Measurements from ENCODE around the gene PIH1D1. TPM values are rescaled to one million over a fixed set of nuclear protein-coding genes. Genes with fewer than 3 reads are reported as not detected.
A peak's percentile ranks its signal among the peaks of the same experiment; 100 is the strongest.

PIH1D1 gene
- total and polyA plus RNA-seq, 10 of the 15 experiments (the other 5 are each of a cell fraction or from before 2014, with no cell fraction given) = 16.1 to 153 (median 106) TPM

GRCh38 chr19:49487277-49488045 lies 35.8 kb upstream of the PIH1D1 start, which contains the start of gene RPL13A:
Gene RPL13A (plus strand): TSS chr19:49487608. CDS start chr19:49487630, 22 bp downstream.
- H3K27me3 ChIP-seq (replicated peaks in 1 of 2; ENCODE audit: control insufficient read depth in 2 of 2, insufficient read depth in 2 of 2, low read length in 1 of 2) = no peaks in the 10 kb centered on the region
- TSS peak; percentile 74 for BruUV-seq (replicated peaks)
- peak; percentile 98 for DNase-seq (ENCODE audit: low read depth, low spot score)
- peak within 1 kb of the TSS; percentile 83 for H3K27ac ChIP-seq (ENCODE audit: control insufficient read depth, insufficient read depth)
- 1% methylated on average over 57 of the region's 57 CpGs for WGBS (ENCODE audit: insufficient coverage, insufficient replicate concordance, low lambda C conversion rate, missing lambda C conversion rate)
- H3K4me1 ChIP-seq (ENCODE audit: control insufficient read depth, insufficient read depth, low read length) = peaks cover 16% of the 10 kb centered on the region
- in situ Hi-C loops (cut with MboI) = no loop called here
- H3K4me3 ChIP-seq = peak within 1 kb of the TSS; percentile 97
- ATAC-seq = peak; percentile 92
- H3K9ac ChIP-seq (ENCODE audit: control insufficient read depth, insufficient read depth, low read length) = peak within 1 kb of the TSS; percentile 95
- intact Hi-C loops (cut with micrococcal nuclease; ENCODE audit: unreplicated experiment) = loop anchor here (1.0 to 5.0 kb wide), 3 partner anchors 9 to 385 kb away; partner anchors contain the start of genes PIH1D1 and RPS11
- H2AFZ ChIP-seq (ENCODE audit: control insufficient read depth, low read depth, low read length) = peak within 1 kb of the TSS; percentile 87
- ChIA-PET POLR2A (interaction anchor here (1.0 to 2.7 kb wide), 9 partner anchors 9 to 494 kb away, joined by 3 to 11 read pairs (median 3); partner anchors contain the start of genes ALDH16A1, GYS1, PIH1D1 and RPS11), SMC1A (ENCODE audit: uncharacterized antibody, unreplicated experiment) (interaction anchor here (0.6 to 1.0 kb wide), 2 partner anchors 10 to 483 kb away, joined by 4 read pairs; no protein-coding TSS in a partner anchor), CTCF (interaction anchor here (0.6 to 1.6 kb wide), 5 partner anchors 14 to 153 kb away, joined by 3 to 6 read pairs (median 4); partner anchors contain the start of genes ALDH16A1 and FLT3LG), RAD21 (ENCODE audit: unreplicated experiment) (interaction anchor here (0.7 to 1.6 kb wide), 3 partner anchors 14 to 59 kb away, joined by 3 to 6 read pairs (median 5); partner anchors contain the start of gene FLT3LG)
- peaks cover 13% of the 10 kb centered on the region for H4K20me1 ChIP-seq (ENCODE audit: control insufficient read depth, insufficient read depth)
- H3K9me3 ChIP-seq (replicated peaks; ENCODE audit: control insufficient read depth, insufficient read depth, low read length) = no peaks in the 10 kb centered on the region
- peak; percentile 95 for FAIRE-seq
- H3K79me2 ChIP-seq (ENCODE audit: control insufficient read depth, insufficient read depth, low read length) = peaks cover 41% of the 10 kb centered on the region
- peak within 1 kb of the TSS; percentile 91 for H3K4me2 ChIP-seq (ENCODE audit: control insufficient read depth, insufficient read depth)
- peaks cover 24 to 31% of the 10 kb centered on the region in 2 experiments for H3K36me3 ChIP-seq (ENCODE audit: control insufficient read depth in 2 of 2, insufficient read depth in 2 of 2, low read length in 1 of 2)
- TF ChIP-seq, protein P1, sequence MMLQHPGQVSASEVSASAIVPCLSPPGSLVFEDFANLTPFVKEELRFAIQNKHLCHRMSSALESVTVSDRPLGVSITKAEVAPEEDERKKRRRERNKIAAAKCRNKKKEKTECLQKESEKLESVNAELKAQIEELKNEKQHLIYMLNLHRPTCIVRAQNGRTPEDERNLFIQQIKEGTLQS (IDR thresholded peaks at IDR 0.05; ENCODE audit: borderline replicate concordance, extremely low read depth, low read depth, low read length) = peak; percentile 84; the same call in 1 of the 2 replicates
- TF ChIP-seq MXI1 (IDR thresholded peaks at IDR 0.05; ENCODE audit: low read depth, low read length) = no peak; the same call in 1 of the 2 replicates
- TF ChIP-seq NR2C2 (IDR thresholded peaks at IDR 0.05; ENCODE audit: borderline replicate concordance, control insufficient read depth, insufficient read length, low read depth) = no peak
- no peak; the same call in 1 of the 2 replicates for TF ChIP-seq BCL11A (IDR thresholded peaks at IDR 0.05; ENCODE audit: low read depth, low read length)
- TF ChIP-seq, protein P2, sequence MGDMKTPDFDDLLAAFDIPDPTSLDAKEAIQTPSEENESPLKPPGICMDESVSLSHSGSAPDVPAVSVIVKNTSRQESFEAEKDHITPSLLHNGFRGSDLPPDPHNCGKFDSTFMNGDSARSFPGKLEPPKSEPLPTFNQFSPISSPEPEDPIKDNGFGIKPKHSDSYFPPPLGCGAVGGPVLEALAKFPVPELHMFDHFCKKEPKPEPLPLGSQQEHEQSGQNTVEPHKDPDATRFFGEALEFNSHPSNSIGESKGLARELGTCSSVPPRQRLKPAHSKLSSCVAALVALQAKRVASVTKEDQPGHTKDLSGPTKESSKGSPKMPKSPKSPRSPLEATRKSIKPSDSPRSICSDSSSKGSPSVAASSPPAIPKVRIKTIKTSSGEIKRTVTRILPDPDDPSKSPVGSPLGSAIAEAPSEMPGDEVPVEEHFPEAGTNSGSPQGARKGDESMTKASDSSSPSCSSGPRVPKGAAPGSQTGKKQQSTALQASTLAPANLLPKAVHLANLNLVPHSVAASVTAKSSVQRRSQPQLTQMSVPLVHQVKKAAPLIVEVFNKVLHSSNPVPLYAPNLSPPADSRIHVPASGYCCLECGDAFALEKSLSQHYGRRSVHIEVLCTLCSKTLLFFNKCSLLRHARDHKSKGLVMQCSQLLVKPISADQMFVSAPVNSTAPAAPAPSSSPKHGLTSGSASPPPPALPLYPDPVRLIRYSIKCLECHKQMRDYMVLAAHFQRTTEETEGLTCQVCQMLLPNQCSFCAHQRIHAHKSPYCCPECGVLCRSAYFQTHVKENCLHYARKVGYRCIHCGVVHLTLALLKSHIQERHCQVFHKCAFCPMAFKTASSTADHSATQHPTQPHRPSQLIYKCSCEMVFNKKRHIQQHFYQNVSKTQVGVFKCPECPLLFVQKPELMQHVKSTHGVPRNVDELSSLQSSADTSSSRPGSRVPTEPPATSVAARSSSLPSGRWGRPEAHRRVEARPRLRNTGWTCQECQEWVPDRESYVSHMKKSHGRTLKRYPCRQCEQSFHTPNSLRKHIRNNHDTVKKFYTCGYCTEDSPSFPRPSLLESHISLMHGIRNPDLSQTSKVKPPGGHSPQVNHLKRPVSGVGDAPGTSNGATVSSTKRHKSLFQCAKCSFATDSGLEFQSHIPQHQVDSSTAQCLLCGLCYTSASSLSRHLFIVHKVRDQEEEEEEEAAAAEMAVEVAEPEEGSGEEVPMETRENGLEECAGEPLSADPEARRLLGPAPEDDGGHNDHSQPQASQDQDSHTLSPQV (IDR thresholded peaks at IDR 0.05) = no peak; the same call in 1 of the 2 replicates
- TF ChIP-seq, protein P3, sequence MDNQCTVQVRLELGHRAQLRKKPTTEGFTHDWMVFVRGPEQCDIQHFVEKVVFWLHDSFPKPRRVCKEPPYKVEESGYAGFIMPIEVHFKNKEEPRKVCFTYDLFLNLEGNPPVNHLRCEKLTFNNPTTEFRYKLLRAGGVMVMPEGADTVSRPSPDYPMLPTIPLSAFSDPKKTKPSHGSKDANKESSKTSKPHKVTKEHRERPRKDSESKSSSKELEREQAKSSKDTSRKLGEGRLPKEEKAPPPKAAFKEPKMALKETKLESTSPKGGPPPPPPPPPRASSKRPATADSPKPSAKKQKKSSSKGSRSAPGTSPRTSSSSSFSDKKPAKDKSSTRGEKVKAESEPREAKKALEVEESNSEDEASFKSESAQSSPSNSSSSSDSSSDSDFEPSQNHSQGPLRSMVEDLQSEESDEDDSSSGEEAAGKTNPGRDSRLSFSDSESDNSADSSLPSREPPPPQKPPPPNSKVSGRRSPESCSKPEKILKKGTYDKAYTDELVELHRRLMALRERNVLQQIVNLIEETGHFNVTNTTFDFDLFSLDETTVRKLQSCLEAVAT (IDR thresholded peaks at IDR 0.05) = peak; percentile 85
- TF ChIP-seq TCF3 (IDR thresholded peaks at IDR 0.05; ENCODE audit: borderline replicate concordance, insufficient read depth, low read depth, low read length) = peak; percentile 87
- TF ChIP-seq IKZF1 (conservative IDR thresholded peaks at IDR 0.05) = peak; percentile 92
- no peak for TF ChIP-seq ZBTB11 (CRISPR knock-in tag; IDR thresholded peaks at IDR 0.05)
